Fibroblast of mammary gland (primary cell): ENCODE data around the gene MRGPRD.

Source experiments
- DNase-seq: peaks from one replicate; pipeline ENCODE4 v3.0.0-alpha.2; 2010; ENCODE audit warnings: low read depth
- H3K4me3 ChIP-seq: 2 replicates; pipeline ENCODE4 v1.5.1; 2011; ENCODE audit warnings: low read depth, mild to moderate bottlenecking, low read length, moderate library complexity; ENCODE audit not compliant: control insufficient read depth
- CTCF ChIP-seq: conservative IDR thresholded peaks from 2 replicates; pipeline ENCODE4 v1.5.1; 2011; ENCODE audit warnings: low read depth, low read length, inconsistent platforms; ENCODE audit not compliant: control insufficient read depth, insufficient read depth

The MRGPRD gene

GRCh38 chr11:68982134-68982533 is 1.3 kb upstream of the MRGPRD start:
- no peak overlapping the region for H3K4me3 ChIP-seq
- no peak for TF ChIP-seq CTCF
- DNase-seq = no peak

- TF ChIP-seq CTCF = no peak
- no peak overlapping the region for H3K4me3 ChIP-seq
- DNase-seq = no peak
Measured at GRCh38 chr11:68979931-68980775, 633 bp downstream of the MRGPRD start.

GRCh38 chr11:68978931-68979594 is 1.7 kb downstream of the MRGPRD start:
- no peak overlapping the region for H3K4me3 ChIP-seq
- no peak for TF ChIP-seq CTCF
- no peak for DNase-seq

GRCh38 chr11:68978626-68978930 is 2.2 kb downstream of the MRGPRD start:
- H3K4me3 ChIP-seq = no peak overlapping the region
- TF ChIP-seq CTCF = no peak
- no peak for DNase-seq

GRCh38 chr11:68977781-68978625 is 2.8 kb downstream of the MRGPRD start:
- DNase-seq = no peak
- H3K4me3 ChIP-seq = no peak overlapping the region
- no peak for TF ChIP-seq CTCF

- no peak overlapping the region for H3K4me3 ChIP-seq
- peak; percentile 37 for DNase-seq
- no peak for TF ChIP-seq CTCF
Measured at GRCh38 chr11:68976563-68976962, 4.2 kb downstream of the MRGPRD start.
